ENCODE measurements around the gene SLC2A3.

DNA sequence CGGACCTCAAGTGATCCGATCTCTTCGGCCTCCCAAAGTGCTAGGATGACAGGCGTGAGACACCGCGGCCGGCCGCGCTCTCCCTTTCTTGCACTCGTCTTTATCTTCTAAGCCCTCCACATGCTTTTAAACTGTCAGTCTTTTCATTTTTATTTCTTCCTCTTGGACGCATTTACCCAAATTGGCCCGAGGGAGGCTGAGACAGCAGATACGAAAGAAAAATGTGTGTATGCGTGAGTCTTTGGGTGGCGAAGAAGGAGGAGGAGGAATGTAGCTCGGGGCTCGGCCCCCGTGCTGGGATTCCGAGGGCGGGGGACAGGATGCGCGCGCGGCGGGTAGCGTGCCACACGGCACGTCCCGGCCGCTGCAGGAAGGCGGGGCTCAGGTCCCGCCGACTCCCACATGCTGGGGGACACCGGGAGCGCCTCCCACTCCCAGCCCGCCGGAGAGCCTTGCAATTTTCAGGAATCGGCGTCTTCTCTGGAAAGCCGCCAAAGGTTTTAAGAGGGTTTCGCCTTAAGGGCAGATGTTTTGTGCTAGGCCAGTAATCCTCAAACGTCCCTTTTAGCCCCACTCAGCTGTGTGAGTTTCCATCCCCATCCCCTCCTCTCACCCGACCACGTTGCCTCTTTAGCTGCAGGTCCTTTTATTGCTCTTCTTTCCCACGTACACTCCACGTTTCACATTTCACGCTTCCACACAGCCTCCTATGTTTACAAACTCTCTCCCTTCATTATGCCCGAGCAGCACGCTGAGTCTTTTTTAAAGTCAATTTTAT is 34.7 kb upstream of the SLC2A3 start:
- TF ChIP-seq TAF1 (IDR thresholded peaks at IDR 0.05; ENCODE audit: borderline replicate concordance, insufficient read depth, low read length): peak; percentile 60; the same call in 1 of the 2 replicates
- TF ChIP-seq SIN3A (IDR thresholded peaks at IDR 0.05; ENCODE audit: borderline replicate concordance, insufficient read depth, low read length): peak; percentile 48; the same call in 1 of the 2 replicates
- TF ChIP-seq POLR2AphosphoS5 (IDR thresholded peaks at IDR 0.05; ENCODE audit: low read depth, low read length): peak; percentile 63
- TF ChIP-seq, protein P1, sequence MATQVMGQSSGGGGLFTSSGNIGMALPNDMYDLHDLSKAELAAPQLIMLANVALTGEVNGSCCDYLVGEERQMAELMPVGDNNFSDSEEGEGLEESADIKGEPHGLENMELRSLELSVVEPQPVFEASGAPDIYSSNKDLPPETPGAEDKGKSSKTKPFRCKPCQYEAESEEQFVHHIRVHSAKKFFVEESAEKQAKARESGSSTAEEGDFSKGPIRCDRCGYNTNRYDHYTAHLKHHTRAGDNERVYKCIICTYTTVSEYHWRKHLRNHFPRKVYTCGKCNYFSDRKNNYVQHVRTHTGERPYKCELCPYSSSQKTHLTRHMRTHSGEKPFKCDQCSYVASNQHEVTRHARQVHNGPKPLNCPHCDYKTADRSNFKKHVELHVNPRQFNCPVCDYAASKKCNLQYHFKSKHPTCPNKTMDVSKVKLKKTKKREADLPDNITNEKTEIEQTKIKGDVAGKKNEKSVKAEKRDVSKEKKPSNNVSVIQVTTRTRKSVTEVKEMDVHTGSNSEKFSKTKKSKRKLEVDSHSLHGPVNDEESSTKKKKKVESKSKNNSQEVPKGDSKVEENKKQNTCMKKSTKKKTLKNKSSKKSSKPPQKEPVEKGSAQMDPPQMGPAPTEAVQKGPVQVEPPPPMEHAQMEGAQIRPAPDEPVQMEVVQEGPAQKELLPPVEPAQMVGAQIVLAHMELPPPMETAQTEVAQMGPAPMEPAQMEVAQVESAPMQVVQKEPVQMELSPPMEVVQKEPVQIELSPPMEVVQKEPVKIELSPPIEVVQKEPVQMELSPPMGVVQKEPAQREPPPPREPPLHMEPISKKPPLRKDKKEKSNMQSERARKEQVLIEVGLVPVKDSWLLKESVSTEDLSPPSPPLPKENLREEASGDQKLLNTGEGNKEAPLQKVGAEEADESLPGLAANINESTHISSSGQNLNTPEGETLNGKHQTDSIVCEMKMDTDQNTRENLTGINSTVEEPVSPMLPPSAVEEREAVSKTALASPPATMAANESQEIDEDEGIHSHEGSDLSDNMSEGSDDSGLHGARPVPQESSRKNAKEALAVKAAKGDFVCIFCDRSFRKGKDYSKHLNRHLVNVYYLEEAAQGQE (IDR thresholded peaks at IDR 0.05; ENCODE audit: insufficient read depth in 1 of 2, low read depth in 2 of 2, low read length in 2 of 2): peak in 1 of 2 experiments; percentile 55; a peak in 1 of 4 replicates

Data from PFSK-1 (cell line).